Activated CD4-positive, CD25-positive, alpha-beta regulatory T cell treated with anti-CD3 and anti-CD28 coated beads, Interleukin-2, amount 50 U/mL, for 72 hours (primary cell): ENCODE results near the gene MACROD1.
"Not testable (repeated sequence)": the region's sequence is repeated elsewhere in the genome, so short reads cannot be mapped to it uniquely, and the experiment has no call there.

Source experiments
- DNase-seq: peaks from one replicate; pipeline ENCODE4 v3.0.0; 2021

MACROD1 gene

DNA sequence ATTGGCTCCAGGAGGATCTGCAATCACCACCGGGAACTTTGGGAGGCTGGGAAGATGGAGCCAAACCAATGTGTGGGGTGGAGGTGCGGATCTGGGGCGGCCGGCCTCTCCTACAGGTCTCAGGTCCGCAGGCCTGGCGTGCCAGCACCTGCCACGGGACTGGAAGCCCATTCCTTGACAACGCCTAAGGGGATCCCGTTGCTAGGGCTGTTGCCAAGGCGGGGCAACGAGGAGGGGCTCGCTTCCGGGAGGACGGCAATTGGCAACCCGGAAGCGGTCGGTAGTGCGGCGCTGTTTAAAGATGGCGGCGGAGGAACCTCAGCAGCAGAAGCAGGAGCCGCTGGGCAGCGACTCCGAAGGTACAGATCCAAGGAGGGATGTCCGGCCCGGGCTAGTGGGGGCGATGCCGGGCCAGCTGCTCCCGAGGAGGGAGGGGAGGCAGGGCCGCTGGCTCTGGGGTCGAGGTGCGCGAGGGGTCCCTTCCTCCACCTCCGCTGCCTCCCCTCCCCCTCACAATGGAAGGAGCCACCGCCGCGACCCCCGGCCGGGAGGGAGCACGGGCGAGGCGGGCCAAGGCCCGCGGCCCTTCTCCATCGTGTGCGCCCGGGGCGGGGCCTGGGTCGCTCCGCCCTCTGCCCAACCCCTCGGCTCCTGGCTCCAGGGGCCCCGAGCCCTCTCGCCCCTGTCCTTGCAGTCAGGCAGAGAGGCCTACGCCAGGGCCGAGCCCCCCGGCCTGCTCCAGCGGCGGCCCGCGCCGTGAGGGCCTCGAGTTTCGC, 179.6 kb downstream of the MACROD1 start, which contains the start of gene OTUB1:
OTUB1 (plus strand) TSS at position 283 of the 776 bp plus-strand sequence; CDS start at position 302, 19 bp downstream.
- DNase-seq, result peak; percentile 85

DNA sequence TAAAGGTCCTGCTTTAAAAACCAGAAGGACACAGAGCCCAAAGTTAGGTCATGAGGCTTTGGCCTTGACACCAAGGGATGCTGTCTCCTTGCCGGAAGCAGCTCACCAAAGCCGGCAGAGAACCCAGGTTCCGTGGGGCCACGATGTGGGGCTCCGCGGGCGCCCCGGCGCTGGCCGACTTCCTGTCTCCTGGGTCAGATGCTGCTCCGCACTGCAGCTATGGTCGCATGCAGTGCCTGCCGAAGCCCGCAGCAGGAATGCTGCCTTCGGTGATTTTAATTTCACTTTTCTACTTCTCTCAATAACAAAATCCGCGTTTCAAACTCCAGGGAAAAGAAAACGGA, 180.1 kb downstream of the MACROD1 start:
- DNase-seq, result peak; percentile 68

DNA sequence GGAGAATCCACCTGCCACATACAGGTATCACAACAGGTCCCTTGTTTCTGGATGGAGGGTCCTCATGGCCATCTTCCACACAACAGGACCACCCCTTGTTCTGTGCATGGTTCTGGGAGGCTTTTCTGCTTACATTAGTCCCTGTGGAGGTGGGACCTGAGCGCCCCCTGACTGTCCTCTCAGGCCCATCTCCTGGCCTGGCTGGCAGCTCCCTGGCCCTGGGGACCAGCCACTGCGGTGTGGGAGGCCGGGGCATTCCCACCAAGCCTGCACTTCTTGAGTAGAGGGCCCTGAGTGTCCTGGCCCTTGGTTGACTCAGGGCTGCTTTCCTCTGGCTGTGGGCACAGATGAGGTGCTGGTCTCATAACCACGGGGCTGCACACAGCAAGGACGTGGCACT, 186.5 kb downstream of the MACROD1 start:
- DNase-seq, result no peak

DNA sequence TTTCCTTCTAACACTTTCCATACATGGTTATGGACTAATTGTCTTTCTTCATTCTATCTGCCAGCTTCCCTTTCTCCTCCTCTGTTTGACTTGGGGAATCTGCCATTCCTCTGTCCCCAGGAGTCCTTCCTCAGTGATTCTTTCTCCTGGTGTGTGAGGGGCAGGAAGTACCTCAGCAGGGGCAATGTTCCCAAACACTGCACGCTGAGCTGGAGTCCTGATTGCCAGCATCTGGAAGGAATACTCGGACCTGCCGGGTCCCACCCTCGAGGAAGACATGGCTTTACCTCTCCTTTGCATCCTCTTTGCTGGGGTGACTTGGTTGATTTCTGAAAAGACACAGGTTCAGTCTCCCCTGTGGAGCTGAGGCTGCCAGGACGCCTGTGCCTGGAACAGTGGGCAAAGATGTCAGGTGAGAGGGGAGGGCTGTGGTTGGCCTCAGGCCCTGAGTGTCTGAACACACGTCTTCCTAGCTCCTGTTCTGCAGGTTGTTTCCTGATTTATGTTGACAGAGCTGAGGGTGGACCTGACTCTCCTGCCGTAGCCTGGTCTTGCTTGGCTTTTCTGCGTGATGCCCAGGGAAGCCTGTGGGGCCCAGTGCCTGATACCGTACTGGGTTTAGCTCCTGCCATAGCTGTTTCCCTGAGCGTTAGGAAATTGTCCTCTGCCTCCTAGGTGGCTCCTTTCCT, 187.2 kb downstream of the MACROD1 start:
- no peak for DNase-seq

DNA sequence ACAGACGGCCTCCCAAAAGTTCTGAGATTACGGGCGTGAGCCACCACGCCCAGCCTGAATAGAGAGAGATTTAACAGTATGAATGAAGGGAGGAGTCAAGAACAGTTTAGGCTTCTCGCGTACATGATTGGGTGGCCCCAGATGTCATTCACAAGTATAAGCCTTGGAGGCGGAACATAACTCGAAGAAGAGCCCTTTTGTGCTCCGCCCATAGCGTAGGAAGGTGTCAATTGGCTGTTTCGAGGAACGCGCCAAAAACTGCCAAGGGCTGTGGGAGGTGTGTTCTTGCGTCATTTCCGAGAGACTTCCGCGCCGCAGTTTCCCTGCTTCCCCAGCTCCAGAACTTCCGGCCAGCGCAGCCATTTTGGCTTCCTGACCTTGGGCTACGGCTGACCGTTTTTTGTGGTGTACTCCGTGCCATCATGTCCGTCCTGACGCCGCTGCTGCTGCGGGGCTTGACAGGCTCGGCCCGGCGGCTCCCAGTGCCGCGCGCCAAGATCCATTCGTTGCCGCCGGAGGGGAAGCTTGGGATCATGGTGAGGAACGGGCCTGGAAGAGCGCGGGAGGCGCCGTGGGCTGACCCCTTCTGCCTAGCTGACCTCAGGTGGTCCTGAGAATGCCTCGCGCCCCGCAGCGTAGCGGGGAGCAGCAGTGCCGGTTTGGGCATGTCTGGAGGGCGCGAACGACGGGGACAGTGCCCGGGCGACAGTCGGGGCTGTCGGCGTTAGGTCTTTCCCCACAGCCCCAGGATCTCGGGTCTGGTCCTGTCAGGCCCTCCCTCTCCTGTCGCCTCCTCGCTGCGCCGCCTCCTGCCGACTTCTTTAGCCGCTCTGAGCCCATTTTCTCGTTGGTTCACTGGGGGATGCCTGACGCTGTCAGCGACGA, 191.4 kb downstream of the MACROD1 start, which contains the start of gene COX8A:
COX8A (plus strand) TSS at position 362 of the 885 bp plus-strand sequence; CDS start at position 423, 61 bp downstream.
- DNase-seq, result peak; percentile 89

DNA sequence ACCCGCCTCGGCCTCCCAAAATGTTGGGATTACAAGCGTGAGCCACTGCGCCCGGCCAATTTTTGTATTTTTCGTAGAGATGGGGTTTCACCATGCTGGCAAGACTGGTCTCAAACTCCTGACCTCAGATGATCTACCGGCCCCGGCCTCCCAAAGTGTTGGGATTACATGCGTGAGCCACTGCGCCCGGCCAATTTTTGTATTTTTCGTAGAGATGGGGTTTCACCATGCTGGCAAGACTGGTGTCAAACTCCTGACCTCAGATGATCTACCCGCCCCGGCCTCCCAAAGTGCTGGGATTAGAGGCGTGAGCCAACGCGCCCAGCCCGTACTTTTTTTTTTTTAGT, 192.0 kb downstream of the MACROD1 start:
- DNase-seq, result not testable (repeated sequence)

DNA sequence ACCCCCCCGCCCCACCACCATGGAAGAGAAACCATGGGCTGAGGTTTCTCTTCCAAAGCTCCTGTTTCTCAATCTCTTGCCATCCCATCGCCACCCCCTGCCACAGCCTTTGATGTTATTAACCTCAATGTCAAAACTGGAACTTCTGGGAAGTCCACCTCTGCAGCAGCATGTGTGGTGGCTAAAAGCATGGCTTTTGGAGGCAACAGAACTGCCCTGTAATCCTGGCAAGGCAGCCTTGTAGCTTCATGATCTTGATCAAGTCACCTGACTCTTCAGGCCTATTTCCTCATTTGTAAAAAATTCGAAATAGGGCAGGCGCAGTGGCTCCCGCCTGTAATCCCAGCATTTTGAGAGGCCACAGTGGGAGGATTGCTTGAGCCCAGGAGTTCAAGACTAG, 195.0 kb downstream of the MACROD1 start:
- DNase-seq, result no peak

DNA sequence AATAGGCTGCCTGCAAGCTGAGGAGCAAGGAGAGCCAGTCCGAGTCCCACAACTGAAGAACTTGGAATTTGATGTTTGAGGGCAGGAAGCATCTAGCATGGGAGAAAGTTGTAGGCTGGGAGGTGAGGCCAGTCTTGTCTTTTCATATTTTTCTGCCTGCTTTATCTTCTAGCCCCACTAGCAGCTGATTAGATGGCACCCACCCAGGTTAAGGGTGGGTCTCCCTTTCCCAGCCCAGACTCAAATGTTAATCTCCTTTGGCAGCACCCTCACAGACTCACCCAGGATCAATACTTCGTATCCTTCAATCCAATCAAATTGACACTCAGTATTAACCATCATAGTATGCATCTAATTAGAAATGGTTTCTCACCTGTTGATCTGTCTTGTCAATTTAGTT, 196.5 kb downstream of the MACROD1 start:
- DNase-seq, result no peak

DNA sequence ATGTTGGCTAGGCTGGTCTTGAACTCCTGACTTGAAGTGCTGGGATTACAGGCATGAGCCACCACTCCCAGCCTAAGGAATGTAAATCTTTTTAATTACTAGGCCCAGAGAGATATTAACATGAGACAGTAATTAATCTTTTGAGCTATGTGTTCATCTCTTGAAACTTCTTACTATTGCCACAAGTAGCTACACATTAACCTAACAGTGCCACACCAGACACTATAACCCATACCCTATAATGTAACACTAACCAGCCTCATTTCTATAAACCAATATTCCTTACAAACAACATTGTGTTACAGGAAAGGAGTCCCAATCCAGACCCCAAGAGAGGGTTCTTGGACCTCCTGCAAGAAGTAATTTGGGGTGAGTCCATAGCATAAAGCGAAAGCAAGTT, 199.5 kb downstream of the MACROD1 start:
- DNase-seq, result no peak

DNA sequence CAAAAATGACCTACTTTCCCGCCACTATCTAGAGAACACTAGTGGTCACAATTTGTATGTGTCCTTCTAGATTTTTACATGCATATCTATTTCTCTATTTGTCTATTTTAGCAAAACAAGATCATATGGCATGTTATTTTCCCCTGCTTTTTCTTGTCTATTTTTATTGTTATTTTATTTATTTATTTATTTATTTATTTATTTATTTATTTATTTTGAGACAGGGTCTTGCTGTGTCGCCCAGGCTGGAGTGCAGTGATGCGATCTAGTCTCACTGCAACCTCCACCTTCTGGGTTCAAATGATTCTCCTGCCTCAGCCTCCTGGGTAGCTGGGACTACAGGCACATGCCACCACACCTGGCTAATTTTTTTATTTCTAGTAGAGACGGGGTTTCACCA, 202.0 kb downstream of the MACROD1 start:
- not testable (repeated sequence) for DNase-seq

DNA sequence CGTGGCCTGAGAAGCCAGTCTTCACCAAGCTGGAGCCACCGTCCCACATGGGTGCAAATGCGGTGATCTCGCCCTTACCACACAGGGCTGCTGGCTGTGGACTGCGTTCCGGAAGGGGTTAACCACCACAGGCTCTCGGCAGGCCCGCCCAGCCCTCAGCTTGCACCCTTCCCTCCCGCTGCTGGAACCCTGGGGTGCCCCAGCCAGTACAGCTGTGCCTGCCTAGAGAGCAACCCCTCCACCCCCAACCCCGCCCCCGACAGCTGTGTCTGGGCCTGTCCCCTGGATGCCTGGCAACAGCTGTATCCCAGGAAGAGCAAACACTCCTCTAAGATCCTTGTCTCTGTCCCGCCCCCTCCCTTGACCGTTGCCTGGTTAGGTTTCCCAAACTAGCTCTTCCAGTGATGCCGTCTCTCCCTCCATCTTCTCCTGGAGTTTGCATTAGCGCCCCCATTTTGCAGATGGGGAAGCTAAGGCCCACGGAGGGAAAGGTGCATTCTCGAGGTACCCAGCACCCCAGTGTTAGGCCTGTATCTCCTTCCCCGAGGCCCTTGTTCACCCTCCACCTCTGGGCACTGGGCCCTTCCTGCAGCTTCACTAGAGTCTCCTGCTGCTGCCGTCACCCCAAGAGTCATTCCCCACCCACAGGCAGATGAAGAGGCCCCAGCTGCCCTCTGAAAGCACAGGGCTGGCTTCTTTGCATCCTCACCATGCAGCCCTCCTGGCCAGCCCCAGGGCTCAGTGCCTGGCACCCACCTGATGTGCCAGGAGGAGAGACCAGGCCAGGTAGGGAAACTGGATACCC, 204.1 kb downstream of the MACROD1 start:
- no peak for DNase-seq

DNA sequence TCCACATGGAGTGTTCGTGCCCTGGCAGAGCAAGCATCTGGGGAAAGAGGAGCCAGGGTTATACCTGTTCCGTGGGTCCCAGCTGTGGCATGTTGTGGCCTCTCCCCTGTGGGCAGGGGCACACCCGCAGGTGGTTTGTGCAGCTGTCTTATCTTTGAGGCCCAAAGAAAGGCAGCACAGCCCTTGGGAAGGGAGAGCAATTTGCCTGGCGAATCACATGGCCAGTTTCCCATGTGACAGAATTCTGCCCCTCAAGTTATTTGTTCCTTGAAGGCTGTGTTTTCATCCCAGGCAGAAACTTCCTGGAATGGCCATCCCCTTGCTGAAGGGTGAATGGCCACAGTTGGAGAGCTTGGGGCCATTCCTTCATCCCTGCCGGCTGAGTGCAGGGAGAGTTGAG, 207.9 kb downstream of the MACROD1 start:
- no peak for DNase-seq

DNA sequence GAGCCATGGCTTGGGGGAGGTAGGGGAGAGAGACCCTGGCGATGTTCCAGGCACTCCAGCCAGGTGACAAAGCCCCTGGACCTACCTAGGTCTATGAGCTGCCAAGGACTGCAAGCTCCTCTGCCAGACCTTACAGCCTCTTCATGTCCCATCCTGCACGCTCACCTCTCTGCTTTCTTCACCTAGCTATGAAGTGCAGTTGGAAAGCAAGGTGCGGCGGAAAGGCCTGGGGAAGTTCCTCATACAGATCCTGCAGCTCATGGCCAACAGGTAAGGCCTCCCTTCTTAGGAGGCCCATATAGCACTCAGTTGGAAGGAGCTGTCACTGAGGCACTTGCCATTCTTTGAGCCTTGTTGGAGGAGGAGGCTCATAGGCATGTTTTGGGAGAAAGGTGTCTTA, 213.3 kb downstream of the MACROD1 start:
- DNase-seq, result no peak

DNA sequence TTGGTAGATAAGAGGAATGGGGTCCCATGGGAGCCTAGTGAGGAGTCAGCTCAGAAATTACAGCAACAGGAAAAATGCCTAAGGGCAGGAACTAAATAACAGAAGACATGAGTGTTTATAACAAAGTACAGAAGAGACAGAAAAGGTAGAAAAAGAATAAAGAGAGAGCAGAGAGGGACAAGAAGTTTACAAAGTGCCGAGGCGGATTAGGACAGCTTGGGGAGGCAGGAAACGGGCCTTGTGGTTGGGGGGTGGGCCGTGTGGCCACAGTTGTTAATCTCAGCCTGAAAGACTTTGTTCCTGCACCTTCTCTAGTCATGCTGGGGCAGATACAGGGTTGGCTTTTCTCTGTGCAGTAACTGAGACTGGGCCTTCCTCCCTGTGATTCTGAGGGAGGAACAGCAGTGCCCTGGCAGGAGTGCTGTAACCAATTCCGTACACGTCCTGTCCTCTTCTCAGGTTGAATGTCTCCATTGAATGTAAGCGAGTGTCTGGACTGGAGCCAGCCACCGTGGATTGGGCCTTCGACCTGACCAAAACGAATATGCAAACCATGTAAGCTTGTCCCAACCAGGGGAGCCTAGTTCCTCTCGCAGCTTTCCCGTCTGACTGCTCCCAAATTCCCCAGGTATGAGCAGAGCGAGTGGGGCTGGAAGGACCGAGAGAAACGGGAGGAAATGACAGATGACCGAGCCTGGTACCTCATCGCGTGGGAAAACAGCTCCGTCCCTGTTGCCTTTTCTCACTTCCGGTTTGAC, 214.0 kb downstream of the MACROD1 start:
- no peak for DNase-seq
